Thyroid gland (tissue), 4 donors: ENCODE measurements around the gene CAPN10. TPM values are rescaled to one million over a fixed set of nuclear protein-coding genes. Genes with fewer than 3 reads are reported as not detected.
A peak's percentile ranks its signal among the peaks of the same experiment; 100 is the strongest.

Source experiments
- DNase-seq, 2 donors: peaks; one replicate each; pipeline ENCODE4 v3.0.0-alpha.2; 2019
- H3K27ac ChIP-seq, 3 donors: fragments of 200-600 bp; sonication (generic); 1 replicate in 2 of 3; 2 replicates in 1 of 3; pipeline ENCODE4 v1.5.1; 2016 to 2019; ENCODE audit warnings: mild to moderate bottlenecking in 1 of 3, moderate library complexity in 1 of 3
- H3K27me3 ChIP-seq: fragments of 200-600 bp; sonication (generic); one replicate; pipeline ENCODE4 v1.5.1; 2019
- H3K36me3 ChIP-seq, 2 donors: fragments of 200-600 bp; sonication (generic); one replicate each; pipeline ENCODE4 v1.5.1; 2016 to 2019
- H3K4me1 ChIP-seq, 2 donors: fragments of 200-600 bp; sonication (generic); one replicate each; pipeline ENCODE4 v1.5.1; 2017 to 2019
- H3K4me3 ChIP-seq, 3 donors: fragments of 200-600 bp; sonication (generic); replicated peaks in 1 of 3; 1 replicate in 2 of 3; 2 replicates in 1 of 3; pipeline ENCODE4 v1.5.1; 2016; ENCODE audit warnings: mild to moderate bottlenecking in 1 of 3
- H3K9me3 ChIP-seq: fragments of 200-600 bp; sonication (generic); one replicate; pipeline ENCODE4 v1.5.1; 2017
- POLR2A ChIP-seq, 2 donors: fragments of 450-650 bp; IDR thresholded peaks; one replicate each; pipeline ENCODE4 v1.6.1; 2017; ENCODE audit warnings: antibody characterized with exemption in 2 of 2, mild to moderate bottlenecking in 2 of 2, moderate library complexity in 1 of 2
- WGBS, 2 donors: methylation state at CpG; one replicate each; pipeline ENCODE4 v1.1.5; 2017; 5-methylcytosine and 5-hydroxymethylcytosine counted together
- intact Hi-C: fragments of 100-400 bp; cut with DNase I; formaldehyde crosslinking; loops from one replicate; pipeline ENCODE4 v1.15.1; 2023
- total RNA-seq, 4 donors: library from RNA; depleted of rRNA; stranded (reverse); fragments of >200 nt; gene quantifications; one replicate each; pipeline ENCODE4 v1.2.3, GENCODE V29; 2016
- TF ChIP-seq, protein P1 (sequence below), 6 experiments: fragments of 200-600 bp in 3 of 6; fragments of 450-650 bp in 3 of 6; sonication (generic) in 3 of 6; IDR thresholded peaks; one replicate each; pipeline ENCODE4 v1.5.1; 2016 to 2019; ENCODE audit warnings: antibody characterized with exemption in 6 of 6, mild to moderate bottlenecking in 2 of 6, inconsistent platforms in 1 of 6, moderate library complexity in 1 of 6

The CAPN10 gene
- total RNA-seq, 4 donors from 2014 or later, result 19.3 to 25.3 (median 21.7) TPM

DNA sequence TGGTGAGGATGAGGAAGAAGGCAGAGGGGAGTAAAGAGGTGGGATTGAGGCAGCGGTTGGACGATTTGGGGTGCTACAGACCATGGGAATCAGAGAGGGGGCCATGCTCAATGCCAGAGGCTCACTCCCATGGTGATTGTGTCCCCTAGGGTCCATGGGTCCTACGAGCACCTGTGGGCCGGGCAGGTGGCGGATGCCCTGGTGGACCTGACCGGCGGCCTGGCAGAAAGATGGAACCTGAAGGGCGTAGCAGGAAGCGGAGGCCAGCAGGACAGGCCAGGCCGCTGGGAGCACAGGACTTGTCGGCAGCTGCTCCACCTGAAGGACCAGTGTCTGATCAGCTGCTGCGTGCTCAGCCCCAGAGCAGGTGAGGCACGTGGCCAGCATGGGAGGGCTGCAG is 5.2 kb downstream of the CAPN10 start:
- WGBS, 2 donors, result 94 to 95% methylated on average over 8 to 9 of the region's 13 CpGs
- no peak overlapping the region for H3K27ac ChIP-seq
- peaks cover 10 to 15% of the 10 kb centered on the region in 2 donors for H3K4me1 ChIP-seq
- no peaks in the 10 kb centered on the region for H3K9me3 ChIP-seq
- H3K4me3 ChIP-seq, result no peak overlapping the region
- TF ChIP-seq POLR2A (IDR thresholded peaks at IDR 0.05), result no peak
- TF ChIP-seq, protein P1, sequence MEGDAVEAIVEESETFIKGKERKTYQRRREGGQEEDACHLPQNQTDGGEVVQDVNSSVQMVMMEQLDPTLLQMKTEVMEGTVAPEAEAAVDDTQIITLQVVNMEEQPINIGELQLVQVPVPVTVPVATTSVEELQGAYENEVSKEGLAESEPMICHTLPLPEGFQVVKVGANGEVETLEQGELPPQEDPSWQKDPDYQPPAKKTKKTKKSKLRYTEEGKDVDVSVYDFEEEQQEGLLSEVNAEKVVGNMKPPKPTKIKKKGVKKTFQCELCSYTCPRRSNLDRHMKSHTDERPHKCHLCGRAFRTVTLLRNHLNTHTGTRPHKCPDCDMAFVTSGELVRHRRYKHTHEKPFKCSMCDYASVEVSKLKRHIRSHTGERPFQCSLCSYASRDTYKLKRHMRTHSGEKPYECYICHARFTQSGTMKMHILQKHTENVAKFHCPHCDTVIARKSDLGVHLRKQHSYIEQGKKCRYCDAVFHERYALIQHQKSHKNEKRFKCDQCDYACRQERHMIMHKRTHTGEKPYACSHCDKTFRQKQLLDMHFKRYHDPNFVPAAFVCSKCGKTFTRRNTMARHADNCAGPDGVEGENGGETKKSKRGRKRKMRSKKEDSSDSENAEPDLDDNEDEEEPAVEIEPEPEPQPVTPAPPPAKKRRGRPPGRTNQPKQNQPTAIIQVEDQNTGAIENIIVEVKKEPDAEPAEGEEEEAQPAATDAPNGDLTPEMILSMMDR (IDR thresholded peaks at IDR 0.05), result no peak
- peaks cover 3 to 13% of the 10 kb centered on the region in 2 donors for H3K36me3 ChIP-seq
- intact Hi-C loops, result loop anchor here (10.0 kb wide), 1 partner anchor 113 kb away; no protein-coding TSS in a partner anchor
- no peak for DNase-seq
- no peaks in the 10 kb centered on the region for H3K27me3 ChIP-seq

DNA sequence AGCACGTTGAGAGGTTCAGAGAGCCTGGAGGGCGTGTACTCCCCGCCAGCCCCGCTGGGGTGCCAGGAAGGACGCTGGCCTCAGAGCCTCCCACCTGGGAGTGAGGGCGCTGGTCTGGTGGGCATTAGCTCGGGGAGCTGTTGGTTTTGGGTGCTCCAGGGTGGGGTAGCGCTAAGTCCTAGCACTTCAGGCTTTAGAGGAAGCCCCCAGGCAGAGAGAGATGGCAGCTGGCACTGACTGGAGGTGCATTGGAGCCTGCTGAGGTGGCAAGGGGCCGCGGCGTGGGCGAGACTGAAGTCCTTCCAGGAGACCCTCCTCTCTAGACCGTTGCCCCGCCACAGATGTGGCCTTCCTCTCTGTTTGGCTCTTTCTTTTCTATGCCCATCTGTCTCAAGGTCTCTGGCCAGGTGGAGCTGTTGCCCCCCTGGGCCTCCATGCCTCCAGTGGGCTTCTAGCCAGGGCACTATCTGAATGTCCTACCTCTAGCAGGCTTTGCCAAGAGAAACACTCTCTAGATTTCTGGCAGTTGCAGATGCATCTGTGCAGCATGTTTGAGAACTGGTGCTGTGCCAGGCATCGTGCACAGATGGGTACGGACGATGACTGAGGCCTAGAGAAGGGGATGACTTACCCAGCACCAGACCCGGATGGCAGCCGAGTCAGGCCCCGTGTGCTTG is 6.6 kb downstream of the CAPN10 start:
- TF ChIP-seq POLR2A (IDR thresholded peaks at IDR 0.05), result no peak
- TF ChIP-seq, protein P1 (IDR thresholded peaks at IDR 0.05), result no peak
- WGBS, 2 donors, result 92% methylated on average over 19 to 20 of the region's 20 CpGs
- H3K4me3 ChIP-seq, result no peak overlapping the region
- H3K4me1 ChIP-seq, result peaks cover 0 to 5% of the 10 kb centered on the region in 2 donors
- no peak overlapping the region for H3K27ac ChIP-seq
- H3K27me3 ChIP-seq, result no peaks in the 10 kb centered on the region
- no peaks in the 10 kb centered on the region for H3K9me3 ChIP-seq
- H3K36me3 ChIP-seq, result peaks cover 6 to 13% of the 10 kb centered on the region in 2 donors
- intact Hi-C loops, result loop anchor here (10.0 kb wide), 1 partner anchor 112 kb away; no protein-coding TSS in a partner anchor
- DNase-seq, result peak in 1 of 2 donors; percentile 1

DNA sequence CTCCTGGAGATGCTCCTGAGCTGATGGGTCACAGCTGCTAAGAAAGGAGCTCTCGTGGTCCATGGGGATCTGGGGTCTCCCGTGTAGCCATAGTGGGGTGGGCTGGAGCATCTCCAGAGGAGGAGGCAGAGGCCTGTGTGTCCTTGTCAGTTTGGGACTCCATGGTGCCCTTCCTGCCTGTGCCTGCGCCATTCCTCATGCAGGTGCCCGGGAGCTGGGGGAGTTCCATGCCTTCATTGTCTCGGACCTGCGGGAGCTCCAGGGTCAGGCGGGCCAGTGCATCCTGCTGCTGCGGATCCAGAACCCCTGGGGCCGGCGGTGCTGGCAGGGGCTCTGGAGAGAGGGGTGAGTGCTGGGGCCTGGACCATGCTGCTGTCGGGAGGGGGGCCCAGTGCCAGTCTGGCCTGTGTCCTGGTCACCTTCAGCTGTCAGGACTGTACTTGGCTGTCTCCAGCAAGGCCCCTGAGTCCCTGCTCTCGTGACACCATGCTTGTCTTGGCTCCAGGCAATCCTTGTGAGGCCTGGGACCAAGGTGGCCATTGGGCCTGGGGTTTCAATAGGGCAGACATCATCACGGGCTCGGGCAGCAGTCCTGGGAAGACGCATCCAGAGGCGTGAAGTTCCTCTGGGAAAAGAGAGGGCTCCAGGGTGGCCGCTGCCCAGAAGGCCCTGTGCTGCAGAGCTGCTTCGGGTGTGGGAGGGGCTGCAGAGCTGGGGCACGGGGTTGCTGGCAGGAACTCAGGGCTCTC is 7.3 kb downstream of the CAPN10 start:
- peaks cover 13% of the 10 kb centered on the region in 2 donors for H3K36me3 ChIP-seq
- H3K4me3 ChIP-seq, result no peak overlapping the region
- no peaks in the 10 kb centered on the region for H3K4me1 ChIP-seq
- TF ChIP-seq POLR2A (IDR thresholded peaks at IDR 0.05), result no peak
- TF ChIP-seq, protein P1 (IDR thresholded peaks at IDR 0.05), result no peak
- H3K27me3 ChIP-seq, result no peaks in the 10 kb centered on the region
- DNase-seq, result peak; percentile 0 to 1
- WGBS, 2 donors, result 95 to 98% methylated on average over 8 to 15 of the region's 19 CpGs
- no peak overlapping the region for H3K27ac ChIP-seq
- H3K9me3 ChIP-seq, result no peaks in the 10 kb centered on the region
- intact Hi-C loops, result loop anchor here (10.0 kb wide), 1 partner anchor 111 kb away; no protein-coding TSS in a partner anchor

DNA sequence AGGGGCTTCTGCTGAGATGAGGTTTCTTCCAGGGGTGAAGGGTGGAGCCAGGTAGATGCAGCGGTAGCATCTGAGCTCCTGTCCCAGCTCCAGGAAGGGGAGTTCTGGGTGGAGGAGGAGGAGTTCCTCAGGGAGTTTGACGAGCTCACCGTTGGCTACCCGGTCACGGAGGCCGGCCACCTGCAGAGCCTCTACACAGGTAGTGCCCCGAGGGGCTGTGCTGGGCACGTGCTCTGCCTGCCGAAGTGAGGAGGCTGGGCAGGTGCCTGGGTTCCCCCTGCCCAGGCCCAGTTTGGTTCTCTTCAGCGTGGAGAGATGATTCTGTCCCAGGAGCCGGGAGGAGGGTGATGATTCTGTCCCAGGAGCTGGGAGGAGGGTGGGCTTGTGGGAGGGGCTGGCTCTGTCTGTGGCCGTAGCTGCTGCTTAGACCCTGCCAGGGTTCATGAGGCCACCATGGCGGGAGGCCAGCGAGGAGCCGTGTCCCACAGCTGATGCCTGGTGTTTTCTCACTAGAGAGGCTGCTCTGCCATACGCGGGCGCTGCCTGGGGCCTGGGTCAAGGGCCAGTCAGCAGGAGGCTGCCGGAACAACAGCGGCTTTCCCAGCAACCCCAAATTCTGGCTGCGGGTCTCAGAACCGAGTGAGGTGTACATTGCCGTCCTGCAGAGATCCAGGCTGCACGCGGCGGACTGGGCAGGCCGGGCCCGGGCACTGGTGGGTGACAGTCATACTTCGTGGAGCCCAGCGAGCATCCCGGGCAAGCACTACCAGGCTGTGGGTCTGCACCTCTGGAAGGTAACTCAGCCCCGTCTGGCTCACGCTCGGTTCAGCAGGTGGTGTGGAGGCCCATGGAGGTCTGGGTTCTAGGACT is 8.2 kb downstream of the CAPN10 start:
- TF ChIP-seq POLR2A (IDR thresholded peaks at IDR 0.05), result no peak
- TF ChIP-seq, protein P1 (IDR thresholded peaks at IDR 0.05), result no peak
- Histone ChIP-seq H3K27ac (no peak overlapping the region), H3K9me3 (no peaks in the 10 kb centered on the region), H3K4me1 (no peaks in the 10 kb centered on the region), H3K4me3 (no peak overlapping the region), H3K27me3 (no peaks in the 10 kb centered on the region), H3K36me3 (peaks cover 13 to 16% of the 10 kb centered on the region in 2 donors)
- intact Hi-C loops, result loop anchor here (10.0 kb wide), 1 partner anchor 110 kb away; no protein-coding TSS in a partner anchor
- WGBS, 2 donors, result 90 to 96% methylated on average over 11 to 29 of the region's 34 CpGs
- peak; percentile 0 for DNase-seq
